Glutamatergic neuron (in vitro differentiated cells): ENCODE results near the gene ABCA6. TPM values are rescaled to one million over a fixed set of nuclear protein-coding genes. Genes with fewer than 3 reads are reported as not detected.

Experiments used
- DNase-seq: peaks from one replicate; pipeline ENCODE4 v3.0.0; 2022
- H3K27ac Mint-ChIP-seq: one replicate; pipeline ENCODE4 v1.8.0; 2020; ENCODE audit warnings: mild to moderate bottlenecking, mixed read lengths, inconsistent platforms; ENCODE audit not compliant: unreplicated experiment
- H3K27me3 Mint-ChIP-seq: one replicate; pipeline ENCODE4 v1.8.0; 2020; ENCODE audit warnings: mild to moderate bottlenecking, moderate library complexity, mixed read lengths, inconsistent platforms; ENCODE audit not compliant: unreplicated experiment
- H3K36me3 Mint-ChIP-seq: one replicate; pipeline ENCODE4 v1.8.0; 2020; ENCODE audit warnings: mild to moderate bottlenecking, mixed read lengths, inconsistent platforms; ENCODE audit not compliant: unreplicated experiment
- H3K4me1 Mint-ChIP-seq: one replicate; pipeline ENCODE4 v1.8.0; 2020; ENCODE audit warnings: mild to moderate bottlenecking, low read depth, mixed read lengths, inconsistent platforms; ENCODE audit not compliant: unreplicated experiment
- H3K4me3 Mint-ChIP-seq: one replicate; pipeline ENCODE4 v1.8.0; 2020; ENCODE audit warnings: mild to moderate bottlenecking, mixed read lengths, inconsistent platforms; ENCODE audit not compliant: unreplicated experiment
- H3K9me3 Mint-ChIP-seq: one replicate; pipeline ENCODE4 v1.8.0; 2020; ENCODE audit warnings: mild to moderate bottlenecking, moderate library complexity, mixed read lengths, inconsistent platforms; ENCODE audit not compliant: unreplicated experiment
- CTCF ChIP-seq: fragments of 200-600 bp; sonication (generic); IDR thresholded peaks from one replicate; pipeline ENCODE4 v1.5.0; 2021; ENCODE audit not compliant: partially characterized antibody, unreplicated experiment
- total RNA-seq: library from RNA; stranded (reverse); fragmentation: NEBNext Ultra II Directional; extraction: Animal tissue kit (Norgen Biotek cat#: 25700); gene quantifications from one replicate; pipeline ENCODE4 v1.2.1, GENCODE V29; 2021; ENCODE audit not compliant: unreplicated experiment

ABCA6 gene
- total RNA-seq, 1 donor from 2014 or later, result 1.6 TPM

GRCh38 chr17:69048634-69049033 lies 93.1 kb downstream of the ABCA6 start:
- DNase-seq, result no peak
- Mint-ChIP-seq H3K4me3 (no peak overlapping the region), H3K9me3 (no peaks in the 10 kb centered on the region), H3K27me3 (no peaks in the 10 kb centered on the region), H3K4me1 (no peaks in the 10 kb centered on the region), H3K27ac (no peak overlapping the region), H3K36me3 (no peaks in the 10 kb centered on the region)
- TF ChIP-seq CTCF, result no peak

- no peak overlapping the region for H3K27ac Mint-ChIP-seq
- no peaks in the 10 kb centered on the region for H3K27me3 Mint-ChIP-seq
- H3K36me3 Mint-ChIP-seq, result no peaks in the 10 kb centered on the region
- no peak for DNase-seq
- H3K4me3 Mint-ChIP-seq, result no peak overlapping the region
- no peaks in the 10 kb centered on the region for H3K9me3 Mint-ChIP-seq
- TF ChIP-seq CTCF, result no peak
- H3K4me1 Mint-ChIP-seq, result no peaks in the 10 kb centered on the region
Observed at GRCh38 chr17:69047368-69048263, 94.1 kb downstream of the ABCA6 start.

- Mint-ChIP-seq H3K4me3 (no peak overlapping the region), H3K36me3 (no peaks in the 10 kb centered on the region), H3K27ac (no peak overlapping the region), H3K4me1 (no peaks in the 10 kb centered on the region), H3K27me3 (no peaks in the 10 kb centered on the region), H3K9me3 (no peaks in the 10 kb centered on the region)
- DNase-seq, result no peak
- no peak for TF ChIP-seq CTCF
Observed at GRCh38 chr17:69046121-69046807, 95.4 kb downstream of the ABCA6 start.

GRCh38 chr17:69045646-69046045 lies 96.0 kb downstream of the ABCA6 start:
- Mint-ChIP-seq H3K27ac (no peak overlapping the region), H3K4me1 (no peaks in the 10 kb centered on the region), H3K27me3 (no peaks in the 10 kb centered on the region), H3K9me3 (no peaks in the 10 kb centered on the region), H3K36me3 (no peaks in the 10 kb centered on the region), H3K4me3 (no peak overlapping the region)
- no peak for DNase-seq
- TF ChIP-seq CTCF, result no peak

GRCh38 chr17:69044371-69044770 lies 97.3 kb downstream of the ABCA6 start:
- Mint-ChIP-seq H3K27me3 (no peaks in the 10 kb centered on the region), H3K9me3 (no peaks in the 10 kb centered on the region), H3K36me3 (no peaks in the 10 kb centered on the region), H3K4me1 (no peaks in the 10 kb centered on the region), H3K27ac (no peak overlapping the region), H3K4me3 (no peak overlapping the region)
- no peak for TF ChIP-seq CTCF
- DNase-seq, result no peak
